Lower leg skin (tissue), 4 donors: ENCODE results near the gene SYNGR2. TPM values are rescaled to one million over a fixed set of nuclear protein-coding genes. Genes with fewer than 3 reads are reported as not detected.

Experiments used
- DNase-seq, 2 donors: peaks; one replicate each; pipeline ENCODE4 v3.0.0-alpha.2; 2019; ENCODE audit warnings: low spot score in 2 of 2
- H3K4me3 ChIP-seq: fragments of 200-600 bp; sonication (generic); 2 replicates; pipeline ENCODE4 v1.5.1; 2017; ENCODE audit warnings: mild to moderate bottlenecking, low read depth; ENCODE audit not compliant: poor library complexity, severe bottlenecking
- POLR2A ChIP-seq, 2 donors: fragments of 450-650 bp; IDR thresholded peaks; one replicate each; pipeline ENCODE4 v1.6.1; 2016 to 2017; ENCODE audit warnings: antibody characterized with exemption in 2 of 2, mild to moderate bottlenecking in 1 of 2, moderate library complexity in 1 of 2
- WGBS, 2 donors: methylation state at CpG; one replicate each; pipeline ENCODE4 v1.1.5; 2018; 5-methylcytosine and 5-hydroxymethylcytosine counted together
- intact Hi-C: fragments of 100-400 bp; cut with DNase I; formaldehyde crosslinking; loops from one replicate; pipeline ENCODE4 v1.15.0; 2023; ENCODE audit warnings: low total_unique reads
- total RNA-seq, 4 donors: library from RNA; depleted of rRNA; stranded (reverse); fragments of >200 nt; gene quantifications; one replicate each; pipeline ENCODE4 v1.1.0, GENCODE V29; 2016
- TF ChIP-seq, protein P1 (sequence below), 3 donors: fragments of 450-650 bp; IDR thresholded peaks; one replicate each; pipeline ENCODE4 v1.5.1; 2016; ENCODE audit warnings: antibody characterized with exemption in 3 of 3, mild to moderate bottlenecking in 3 of 3, moderate library complexity in 2 of 3

Gene SYNGR2
- total RNA-seq, 4 donors from 2014 or later = 97.9 to 169 (median 144) TPM

DNA sequence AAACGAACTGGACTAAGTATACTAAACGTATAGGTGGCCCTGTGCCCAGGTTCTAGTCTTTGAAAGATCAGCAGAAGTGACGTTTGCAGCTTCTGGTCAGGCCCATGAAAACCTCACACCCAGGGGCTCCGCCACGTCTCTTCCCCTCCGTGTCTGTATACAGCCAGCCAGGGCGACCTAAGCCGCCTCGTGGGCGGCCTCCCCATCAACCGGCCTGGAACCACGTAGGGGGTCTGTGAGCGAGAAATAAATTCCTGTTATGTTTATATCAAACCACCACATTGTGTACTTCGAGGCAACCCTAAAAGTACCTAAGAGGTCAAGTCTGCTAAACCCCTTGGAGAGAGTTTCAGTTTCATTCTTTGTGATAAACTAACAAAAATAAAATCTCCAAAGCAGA lies 11.7 kb downstream of the SYNGR2 start:
- DNase-seq = no peak
- TF ChIP-seq POLR2A (IDR thresholded peaks at IDR 0.05) = no peak
- TF ChIP-seq, protein P1, sequence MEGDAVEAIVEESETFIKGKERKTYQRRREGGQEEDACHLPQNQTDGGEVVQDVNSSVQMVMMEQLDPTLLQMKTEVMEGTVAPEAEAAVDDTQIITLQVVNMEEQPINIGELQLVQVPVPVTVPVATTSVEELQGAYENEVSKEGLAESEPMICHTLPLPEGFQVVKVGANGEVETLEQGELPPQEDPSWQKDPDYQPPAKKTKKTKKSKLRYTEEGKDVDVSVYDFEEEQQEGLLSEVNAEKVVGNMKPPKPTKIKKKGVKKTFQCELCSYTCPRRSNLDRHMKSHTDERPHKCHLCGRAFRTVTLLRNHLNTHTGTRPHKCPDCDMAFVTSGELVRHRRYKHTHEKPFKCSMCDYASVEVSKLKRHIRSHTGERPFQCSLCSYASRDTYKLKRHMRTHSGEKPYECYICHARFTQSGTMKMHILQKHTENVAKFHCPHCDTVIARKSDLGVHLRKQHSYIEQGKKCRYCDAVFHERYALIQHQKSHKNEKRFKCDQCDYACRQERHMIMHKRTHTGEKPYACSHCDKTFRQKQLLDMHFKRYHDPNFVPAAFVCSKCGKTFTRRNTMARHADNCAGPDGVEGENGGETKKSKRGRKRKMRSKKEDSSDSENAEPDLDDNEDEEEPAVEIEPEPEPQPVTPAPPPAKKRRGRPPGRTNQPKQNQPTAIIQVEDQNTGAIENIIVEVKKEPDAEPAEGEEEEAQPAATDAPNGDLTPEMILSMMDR (IDR thresholded peaks at IDR 0.05) = no peak
- H3K4me3 ChIP-seq = no peak overlapping the region
- 84 to 88% methylated on average over 14 of the region's 14 CpGs for WGBS, 2 donors
- intact Hi-C loops = no loop called here

DNA sequence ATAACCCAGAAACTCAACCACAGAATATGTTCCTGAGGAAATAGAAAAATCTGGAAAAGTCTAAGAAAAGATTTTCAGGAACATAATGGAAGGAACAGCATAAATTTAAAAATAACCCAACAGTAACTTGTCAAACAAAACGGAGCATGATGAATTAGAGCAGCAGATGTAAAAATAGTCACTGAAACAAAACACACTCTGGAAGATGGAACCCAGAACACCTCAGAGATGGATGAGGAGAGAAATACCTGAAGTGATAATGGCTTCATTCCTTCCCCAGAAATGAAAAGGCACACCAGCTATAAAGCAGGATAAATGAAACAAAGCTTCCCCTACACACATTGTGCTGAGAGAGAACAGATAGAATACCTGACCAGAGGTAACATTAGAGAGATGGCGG lies 12.1 kb downstream of the SYNGR2 start:
- WGBS, 2 donors = 79 to 84% methylated on average over 2 of the region's 2 CpGs
- H3K4me3 ChIP-seq = no peak overlapping the region
- no peak for DNase-seq
- intact Hi-C loops = no loop called here
- TF ChIP-seq, protein P1 (IDR thresholded peaks at IDR 0.05) = no peak
- no peak for TF ChIP-seq POLR2A (IDR thresholded peaks at IDR 0.05)

- intact Hi-C loops = no loop called here
- no peak for DNase-seq
- TF ChIP-seq, protein P1 (IDR thresholded peaks at IDR 0.05) = no peak
- TF ChIP-seq POLR2A (IDR thresholded peaks at IDR 0.05) = no peak
- H3K4me3 ChIP-seq = no peak overlapping the region
- WGBS, 2 donors = 93 to 95% methylated on average over 13 of the region's 13 CpGs
These were observed 14.1 kb downstream of the SYNGR2 start for GRCh38 chr17:78182504-78182903.

DNA sequence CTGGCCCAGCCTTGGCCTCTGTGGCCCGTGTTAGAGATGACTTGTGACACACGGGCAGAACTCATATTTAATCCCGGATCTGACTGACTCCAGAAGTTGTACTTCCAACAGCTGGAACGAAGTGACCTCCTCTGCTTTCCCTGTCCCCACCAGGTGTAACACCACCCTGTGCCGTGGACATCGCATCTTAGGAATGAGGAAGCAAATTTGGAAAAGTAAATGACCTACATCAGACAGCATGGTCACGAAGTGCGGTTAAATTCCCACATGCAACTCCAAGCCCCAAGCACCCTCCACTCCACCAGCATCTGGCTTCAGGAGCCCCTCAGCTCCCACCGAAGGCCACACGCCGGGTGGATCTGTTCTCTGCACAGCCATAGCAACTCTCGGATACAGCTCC lies 15.5 kb downstream of the SYNGR2 start:
- WGBS, 2 donors = 93 to 94% methylated on average over 12 of the region's 12 CpGs
- DNase-seq = no peak
- TF ChIP-seq POLR2A (IDR thresholded peaks at IDR 0.05) = no peak
- TF ChIP-seq, protein P1 (IDR thresholded peaks at IDR 0.05) = no peak
- intact Hi-C loops = no loop called here
- no peak overlapping the region for H3K4me3 ChIP-seq

- TF ChIP-seq, protein P1 (IDR thresholded peaks at IDR 0.05) = no peak
- TF ChIP-seq POLR2A (IDR thresholded peaks at IDR 0.05) = no peak
- no peak for DNase-seq
- no peak overlapping the region for H3K4me3 ChIP-seq
- intact Hi-C loops = no loop called here
- WGBS, 2 donors = 76 to 90% methylated on average over 10 of the region's 10 CpGs
These were observed 16.0 kb downstream of the SYNGR2 start for GRCh38 chr17:78184351-78184750.

DNA sequence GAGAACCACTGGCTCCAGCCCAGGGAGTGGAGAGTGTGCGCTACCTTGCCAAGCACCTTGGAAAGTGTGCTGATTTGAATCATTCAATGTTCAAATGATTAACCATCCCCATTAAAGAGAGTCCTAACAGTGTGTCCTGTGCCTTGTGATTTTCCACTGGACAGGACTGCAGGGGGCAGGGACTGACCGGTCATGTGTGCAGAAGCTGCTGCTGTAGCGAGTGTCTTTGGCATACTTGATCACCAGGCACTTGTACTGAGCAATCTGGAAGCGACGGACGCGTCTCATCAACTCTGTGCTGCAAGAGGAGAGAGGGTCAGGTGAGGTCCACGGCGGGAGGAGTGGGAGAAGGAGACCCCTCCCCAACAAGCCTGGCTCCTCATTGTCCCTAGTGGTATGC lies 16.5 kb downstream of the SYNGR2 start:
- WGBS, 2 donors = 88 to 94% methylated on average over 9 of the region's 9 CpGs
- intact Hi-C loops = no loop called here
- TF ChIP-seq POLR2A (IDR thresholded peaks at IDR 0.05) = no peak
- TF ChIP-seq, protein P1 (IDR thresholded peaks at IDR 0.05) = no peak
- no peak for DNase-seq
- H3K4me3 ChIP-seq = no peak overlapping the region
